ENCODE data around the gene MYMX.
"Not testable (repeated sequence)": the region's sequence is repeated elsewhere in the genome, so short reads cannot be mapped to it uniquely, and the experiment has no call there.

MYMX gene

GRCh38 chr6:44219815-44220784 lies 3.4 kb downstream of the MYMX start:
- no peak for DNase-seq (ENCODE audit: low read depth)

- DNase-seq (ENCODE audit: low read depth), result no peak
These were observed 4.2 kb downstream of the MYMX start for GRCh38 chr6:44220913-44221290.

GRCh38 chr6:44221291-44221960 lies 4.7 kb downstream of the MYMX start:
- no peak for DNase-seq (ENCODE audit: low read depth)

GRCh38 chr6:44221961-44222335 lies 5.2 kb downstream of the MYMX start:
- no peak for DNase-seq (ENCODE audit: low read depth)

- DNase-seq (ENCODE audit: low read depth), result no peak
These were observed 6.0 kb downstream of the MYMX start for GRCh38 chr6:44222486-44223318.

GRCh38 chr6:44223319-44224028 lies 6.7 kb downstream of the MYMX start, which contains the start of gene SLC29A1:
TSS of gene SLC29A1 (plus strand) at chr6:44223595. CDS start at chr6:44227314, 3,719 bp downstream.
- DNase-seq (ENCODE audit: low read depth), result no peak

- no peak for DNase-seq (ENCODE audit: low read depth)
These were observed 7.6 kb downstream of the MYMX start for GRCh38 chr6:44224029-44224964.

- no peak for DNase-seq (ENCODE audit: low read depth)
These were observed 8.2 kb downstream of the MYMX start for GRCh38 chr6:44224965-44225305.

GRCh38 chr6:44225579-44226325 lies 9.0 kb downstream of the MYMX start:
- no peak for DNase-seq (ENCODE audit: low read depth)

GRCh38 chr6:44226368-44227147 lies 9.8 kb downstream of the MYMX start:
- DNase-seq (ENCODE audit: low read depth), result no peak

GRCh38 chr6:44227148-44227793 lies 10.5 kb downstream of the MYMX start:
- DNase-seq (ENCODE audit: low read depth), result no peak

GRCh38 chr6:44228031-44228430 lies 11.3 kb downstream of the MYMX start:
- DNase-seq (ENCODE audit: low read depth), result no peak

GRCh38 chr6:44228433-44228832 lies 11.7 kb downstream of the MYMX start:
- no peak for DNase-seq (ENCODE audit: low read depth)

GRCh38 chr6:44228836-44229235 lies 12.1 kb downstream of the MYMX start:
- DNase-seq (ENCODE audit: low read depth), result no peak

GRCh38 chr6:44229376-44230033 lies 12.8 kb downstream of the MYMX start:
- no peak for DNase-seq (ENCODE audit: low read depth)

- DNase-seq (ENCODE audit: low read depth), result no peak
These were observed 13.4 kb downstream of the MYMX start for GRCh38 chr6:44230034-44230675.

- not testable (repeated sequence) for DNase-seq (ENCODE audit: low read depth)
These were observed 14.7 kb downstream of the MYMX start for GRCh38 chr6:44231426-44231825.

All from non-pigmented ciliary epithelial cell (primary cell).